Spinal cord (tissue), 10 donors: ENCODE results near the gene PDE4D. TPM values are rescaled to one million over a fixed set of nuclear protein-coding genes. Genes with fewer than 3 reads are reported as not detected.

Source experiments
- DNase-seq, 6 donors: peaks; one replicate each; pipeline versions ENCODE4 v3.0.0 to v3.0.0-alpha.2; 2013 to 2015; ENCODE audit warnings: low spot score in 6 of 6, low read depth in 4 of 6
- H3K27ac ChIP-seq: one replicate; pipeline ENCODE4 v1.5.1; 2013; ENCODE audit warnings: low read depth, low read length, control low read depth
- H3K27me3 ChIP-seq: one replicate; pipeline ENCODE4 v1.6.1; 2013; ENCODE audit warnings: low read length; ENCODE audit not compliant: control insufficient read depth, insufficient read depth
- H3K36me3 ChIP-seq: one replicate; pipeline ENCODE4 v1.6.1; 2013; ENCODE audit warnings: low read length; ENCODE audit not compliant: control insufficient read depth, insufficient read depth
- H3K4me1 ChIP-seq: one replicate; pipeline ENCODE4 v1.6.1; 2013; ENCODE audit warnings: low read length; ENCODE audit not compliant: control insufficient read depth, insufficient read depth
- H3K4me3 ChIP-seq: one replicate; pipeline ENCODE4 v1.5.1; 2013; ENCODE audit warnings: low read depth, low read length, control low read depth
- H3K9me3 ChIP-seq: one replicate; pipeline ENCODE4 v1.6.1; 2013; ENCODE audit warnings: low read length; ENCODE audit not compliant: control insufficient read depth, insufficient read depth
- WGBS: methylation state at CpG from one replicate; pipeline ENCODE4 v1.1.5; 2013; ENCODE audit warnings: missing lambda C conversion rate; ENCODE audit not compliant: insufficient coverage; 5-methylcytosine and 5-hydroxymethylcytosine counted together
- polyA plus RNA-seq, 2 donors: library from polyadenylated mRNA; unstranded; fragments of 120-200 nt; gene quantifications; one replicate each; pipeline ENCODE4 v1.2.1, GENCODE V29; 2013; ENCODE audit not compliant: insufficient read length in 2 of 2
- total RNA-seq, 2 donors: library from RNA; depleted of rRNA in 1 of 2; stranded (reverse); fragments of 120-200 nt in 1 of 2; fragments of >200 nt in 1 of 2; gene quantifications; one replicate each; pipeline versions ENCODE4 v1.2.3 to v1.2.4, GENCODE V29; 2013 to 2014
- donor health status: healthy.

PDE4D gene
- total and polyA plus RNA-seq, 4 donors: 16.1 to 84.0 (median 37.0) TPM

DNA sequence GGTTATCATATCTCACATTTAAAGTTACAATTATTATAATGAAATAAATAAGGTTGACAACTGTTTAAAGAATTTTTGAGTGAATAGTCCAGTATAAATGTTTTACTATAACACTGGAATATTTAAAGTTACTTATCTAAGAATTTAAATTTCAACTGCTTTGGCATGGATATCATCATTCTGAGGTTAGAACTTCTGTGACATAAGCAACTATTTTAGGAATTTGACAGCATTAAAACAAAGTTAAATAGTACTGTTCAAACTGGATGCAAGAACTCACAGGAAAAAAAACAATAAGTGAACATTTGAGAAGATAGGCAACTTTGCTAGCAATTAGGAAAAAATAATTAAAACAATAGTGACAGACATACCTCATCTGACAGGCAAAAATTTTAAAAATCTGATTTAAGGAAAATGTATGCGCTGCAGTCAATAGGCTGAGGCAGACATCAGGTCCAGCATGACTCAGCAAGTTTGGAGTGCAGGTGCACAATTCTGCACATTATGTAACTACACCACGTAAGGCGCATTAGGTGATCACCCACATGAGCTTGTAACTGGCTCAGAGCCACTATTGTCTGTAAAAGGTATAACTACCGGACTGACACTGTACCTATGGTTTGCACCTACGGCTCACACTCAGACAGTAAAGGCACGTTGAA lies 180.6 kb downstream of the PDE4D start:
- Histone ChIP-seq H3K27me3 (no peaks in the 10 kb centered on the region), H3K27ac (no peak overlapping the region), H3K4me1 (no peaks in the 10 kb centered on the region), H3K9me3 (peaks cover 6% of the 10 kb centered on the region), H3K4me3 (no peak overlapping the region), H3K36me3 (no peaks in the 10 kb centered on the region)
- peak in 1 of 6 donors; percentile 18 for DNase-seq
- 98% methylated on average over 6 of the region's 6 CpGs for WGBS

GRCh38 chr5:59711310-59711709 lies 182.2 kb downstream of the PDE4D start:
- no peaks in the 10 kb centered on the region for H3K27me3 ChIP-seq
- H3K4me3 ChIP-seq: no peak overlapping the region
- H3K4me1 ChIP-seq: no peaks in the 10 kb centered on the region
- H3K9me3 ChIP-seq: peaks cover 6% of the 10 kb centered on the region
- H3K36me3 ChIP-seq: no peaks in the 10 kb centered on the region
- WGBS: no CpG with 5 or more reads among the region's 1 CpG
- no peak overlapping the region for H3K27ac ChIP-seq
- no peak for DNase-seq

DNA sequence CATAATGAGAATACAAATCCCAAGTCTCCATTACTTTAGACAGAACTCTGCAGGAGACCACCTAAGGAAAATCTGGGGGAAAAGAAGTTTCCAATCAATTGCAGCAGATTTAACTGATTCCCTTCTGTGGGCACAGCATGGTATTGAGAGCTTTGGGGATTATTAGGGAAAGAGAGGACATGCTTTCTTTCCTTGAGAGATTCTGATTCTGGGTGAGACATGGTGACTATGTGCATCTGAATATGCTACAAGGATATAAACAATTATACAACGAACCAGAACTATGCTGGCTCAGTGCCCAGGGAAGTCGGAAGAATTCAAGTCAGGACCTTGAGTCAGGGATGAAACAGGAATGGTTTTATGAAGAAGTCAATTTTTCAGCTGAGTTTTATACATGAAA lies 183.7 kb downstream of the PDE4D start:
- DNase-seq: peak in 5 of 6 donors; percentile 15 to 91 (median 35)
- 20% methylated on average over 1 of the region's 2 CpGs for WGBS
- Histone ChIP-seq H3K9me3 (peaks cover 6% of the 10 kb centered on the region), H3K27me3 (no peaks in the 10 kb centered on the region), H3K4me3 (no peak overlapping the region), H3K36me3 (no peaks in the 10 kb centered on the region), H3K4me1 (no peaks in the 10 kb centered on the region), H3K27ac (peak overlapping the region; percentile 78)

DNA sequence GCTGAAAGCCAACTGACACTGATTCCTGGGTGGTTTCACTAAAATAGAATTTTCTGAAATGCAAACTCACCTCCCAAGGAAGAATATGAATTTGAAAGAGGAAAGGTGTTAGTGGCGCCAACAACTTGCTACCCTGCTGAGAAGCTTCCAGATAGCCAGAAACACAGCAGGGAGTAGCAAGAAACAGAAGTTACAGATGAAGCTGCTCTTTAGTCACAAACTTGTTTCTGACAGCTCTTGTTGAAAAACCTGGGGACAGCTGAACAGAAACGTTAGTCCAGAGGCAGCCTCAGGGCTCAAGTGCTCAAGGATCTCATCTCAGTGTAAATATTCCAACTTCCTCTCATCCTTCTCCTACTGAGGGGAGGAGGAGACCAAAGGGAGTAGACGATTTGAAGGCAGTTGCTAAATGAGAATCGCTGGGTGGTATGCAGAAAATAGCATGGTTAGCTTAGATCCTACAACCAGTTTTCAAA lies 184.1 kb downstream of the PDE4D start:
- Histone ChIP-seq H3K27ac (peak overlapping the region; percentile 78), H3K4me3 (no peak overlapping the region)
- WGBS: 44% methylated on average over 1 of the region's 4 CpGs

GRCh38 chr5:59704936-59705335 lies 188.6 kb downstream of the PDE4D start:
- Histone ChIP-seq H3K36me3 (no peaks in the 10 kb centered on the region), H3K4me3 (no peak overlapping the region), H3K27me3 (no peaks in the 10 kb centered on the region), H3K27ac (no peak overlapping the region), H3K4me1 (no peaks in the 10 kb centered on the region), H3K9me3 (no peaks in the 10 kb centered on the region)
- peak in 1 of 6 donors; percentile 52 for DNase-seq
- no CpG with 5 or more reads among the region's 1 CpG for WGBS

More for the DNA sequence above, 184.1 kb downstream of the PDE4D start:
- Histone ChIP-seq H3K27me3 (no peaks in the 10 kb centered on the region), H3K4me1 (no peaks in the 10 kb centered on the region), H3K9me3 (peaks cover 6% of the 10 kb centered on the region), H3K36me3 (no peaks in the 10 kb centered on the region)
- peak in 3 of 6 donors; percentile 12 to 26 (median 14) for DNase-seq

DNA sequence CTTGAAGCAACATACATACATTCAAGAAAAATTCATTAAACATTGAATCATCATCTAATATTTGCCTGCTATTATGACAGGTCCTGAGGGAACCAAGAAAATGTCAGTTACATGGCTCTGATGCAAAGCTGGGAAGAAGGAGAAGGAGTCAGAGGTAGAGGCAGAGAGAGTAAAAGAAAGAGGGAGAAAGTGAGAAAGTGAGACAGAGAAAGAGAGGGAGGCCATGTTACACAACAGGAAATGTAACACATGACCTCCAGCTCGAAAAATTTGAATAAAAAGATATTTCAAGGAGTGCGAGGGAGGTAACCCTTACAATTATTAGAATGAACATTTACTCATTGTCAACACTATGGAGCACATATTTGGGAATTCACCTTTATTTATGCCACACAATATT lies 189.7 kb downstream of the PDE4D start:
- Histone ChIP-seq H3K4me3 (no peak overlapping the region), H3K27ac (no peak overlapping the region), H3K36me3 (no peaks in the 10 kb centered on the region), H3K4me1 (no peaks in the 10 kb centered on the region), H3K9me3 (no peaks in the 10 kb centered on the region), H3K27me3 (no peaks in the 10 kb centered on the region)
- no peak for DNase-seq
- WGBS: no CpG with 5 or more reads among the region's 2 CpGs

DNA sequence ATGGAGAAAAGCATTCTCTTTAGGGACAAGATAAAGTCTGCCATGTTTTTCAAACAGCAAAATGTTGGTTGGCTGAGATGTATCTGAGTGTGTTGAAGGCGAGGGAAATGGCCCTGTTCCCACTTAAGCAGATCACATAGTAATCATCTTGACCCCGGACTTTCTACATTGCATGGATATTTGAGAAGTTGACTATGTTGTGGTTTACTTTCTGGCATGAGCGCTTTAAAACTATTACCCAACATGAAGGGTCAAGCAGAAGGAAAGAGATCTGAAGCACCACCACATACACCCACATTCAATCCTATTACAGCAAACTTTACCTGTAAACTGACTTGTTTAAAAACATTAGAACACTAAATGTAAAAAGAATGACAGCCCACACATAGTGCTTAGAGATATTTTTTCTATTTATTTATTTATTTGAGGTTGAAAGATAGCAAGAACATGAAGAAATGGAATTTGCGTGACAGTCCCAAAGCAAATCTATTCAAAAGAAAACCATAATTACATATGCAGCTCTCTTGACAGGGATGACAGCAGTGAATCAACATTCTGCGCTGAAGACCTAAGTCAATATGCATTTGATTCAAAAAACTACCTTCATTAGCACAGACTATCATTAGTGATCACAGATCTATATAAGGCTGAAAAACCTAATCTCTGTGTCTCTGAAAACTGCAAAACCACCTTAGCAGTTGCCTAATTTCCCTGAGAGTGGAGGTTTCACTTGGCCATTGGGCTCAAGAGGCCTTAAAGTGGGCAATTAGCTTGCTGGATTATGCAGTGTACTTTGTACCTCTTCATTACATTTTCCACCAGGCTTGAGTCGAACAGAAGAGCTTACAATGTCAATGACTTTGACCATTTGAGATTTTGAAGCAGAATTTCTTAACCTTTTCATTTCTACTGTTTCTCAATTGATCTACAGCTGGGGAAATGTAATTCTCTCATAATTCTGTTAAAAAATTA lies 195.0 kb downstream of the PDE4D start:
- H3K36me3 ChIP-seq: no peaks in the 10 kb centered on the region
- H3K4me1 ChIP-seq: no peaks in the 10 kb centered on the region
- no peaks in the 10 kb centered on the region for H3K27me3 ChIP-seq
- no peak overlapping the region for H3K27ac ChIP-seq
- no peaks in the 10 kb centered on the region for H3K9me3 ChIP-seq
- WGBS: 80% methylated on average over 1 of the region's 6 CpGs
- no peak for DNase-seq
- H3K4me3 ChIP-seq: no peak overlapping the region

GRCh38 chr5:59694411-59694810 lies 199.1 kb downstream of the PDE4D start:
- Histone ChIP-seq H3K4me3 (no peak overlapping the region), H3K4me1 (no peaks in the 10 kb centered on the region), H3K27me3 (no peaks in the 10 kb centered on the region), H3K27ac (no peak overlapping the region), H3K9me3 (no peaks in the 10 kb centered on the region), H3K36me3 (no peaks in the 10 kb centered on the region)
- no CpG with 5 or more reads among the region's 4 CpGs for WGBS
- DNase-seq: no peak

- H3K9me3 ChIP-seq: no peaks in the 10 kb centered on the region
Observed at GRCh38 chr5:59693492-59694309, 199.8 kb downstream of the PDE4D start.

More at GRCh38 chr5:59693492-59694309, 199.8 kb downstream of the PDE4D start:
- H3K4me3 ChIP-seq: no peak overlapping the region
- no peak overlapping the region for H3K27ac ChIP-seq
- DNase-seq: no peak
- H3K27me3 ChIP-seq: no peaks in the 10 kb centered on the region
- no CpG with 5 or more reads among the region's 6 CpGs for WGBS
- H3K4me1 ChIP-seq: no peaks in the 10 kb centered on the region
- no peaks in the 10 kb centered on the region for H3K36me3 ChIP-seq
